Immature natural killer cell (primary cell): ENCODE measurements around the gene C2orf72. TPM values are rescaled to one million over a fixed set of nuclear protein-coding genes. Genes with fewer than 3 reads are reported as not detected.
"Not testable (repeated sequence)": the region's sequence is repeated elsewhere in the genome, so short reads cannot be mapped to it uniquely, and the experiment has no call there.

Source experiments
- DNase-seq, 3 donors: peaks; one replicate each; pipeline ENCODE4 v3.0.0; 2022; ENCODE audit warnings: mixed read lengths in 1 of 3
- H3K27ac Mint-ChIP-seq, 6 donors: one replicate each; pipeline ENCODE4 v1.8.0; 2020; ENCODE audit warnings: mixed read lengths in 6 of 6, mild to moderate bottlenecking in 5 of 6, inconsistent platforms in 4 of 6, moderate library complexity in 3 of 6
- H3K27me3 Mint-ChIP-seq, 3 donors: one replicate each; pipeline ENCODE4 v1.8.0; 2020 to 2021; ENCODE audit warnings: low read depth in 3 of 3, mild to moderate bottlenecking in 3 of 3, mixed read lengths in 3 of 3, moderate library complexity in 3 of 3, inconsistent platforms in 1 of 3
- H3K36me3 Mint-ChIP-seq, 3 donors: one replicate each; pipeline ENCODE4 v1.8.0; 2020; ENCODE audit warnings: mixed read lengths in 3 of 3, inconsistent platforms in 2 of 3, mild to moderate bottlenecking in 2 of 3
- H3K4me1 Mint-ChIP-seq, 2 donors: one replicate each; pipeline ENCODE4 v1.8.0; 2020; ENCODE audit warnings: inconsistent platforms in 2 of 2, mild to moderate bottlenecking in 2 of 2, mixed read lengths in 2 of 2, moderate library complexity in 1 of 2
- H3K4me3 Mint-ChIP-seq, 5 donors: one replicate each; pipeline ENCODE4 v1.8.0; 2020; ENCODE audit warnings: mild to moderate bottlenecking in 5 of 5, mixed read lengths in 5 of 5, inconsistent platforms in 3 of 5, moderate library complexity in 3 of 5
- H3K9me3 Mint-ChIP-seq, 6 donors: one replicate each; pipeline ENCODE4 v1.8.0; 2020; ENCODE audit warnings: mild to moderate bottlenecking in 6 of 6, mixed read lengths in 6 of 6, inconsistent platforms in 4 of 6, moderate library complexity in 3 of 6
- polyA plus RNA-seq, 3 donors: library from polyadenylated mRNA; unstranded; fragments of 300-500 nt; fragmentation: Illumina TruSeq; gene quantifications; one replicate each; pipeline ENCODE4 v1.2.3, GENCODE V29; 2021

C2orf72 gene
- polyA plus RNA-seq, 3 donors from 2014 or later = not detected

GRCh38 chr2:231004930-231005329, 32.4 kb upstream of the C2orf72 start:
- not testable (repeated sequence) for DNase-seq, H3K4me1 Mint-ChIP-seq, H3K4me3 Mint-ChIP-seq, H3K36me3 Mint-ChIP-seq, H3K9me3 Mint-ChIP-seq
- H3K27ac Mint-ChIP-seq = peak overlapping the region in 4 of 6 donors; percentile 36 to 79 (median 64)
- H3K27me3 Mint-ChIP-seq = peaks cover 10 to 20% (median 16%) of the 10 kb centered on the region in 3 donors

GRCh38 chr2:231007286-231008098, 29.8 kb upstream of the C2orf72 start:
- peaks cover 4 to 6% (median 6%) of the 10 kb centered on the region in 3 donors for H3K36me3 Mint-ChIP-seq
- H3K4me3 Mint-ChIP-seq = no peak overlapping the region
- H3K27ac Mint-ChIP-seq = no peak overlapping the region
- no peaks in the 10 kb centered on the region for H3K4me1 Mint-ChIP-seq
- DNase-seq = no peak
- H3K27me3 Mint-ChIP-seq = peaks cover 8 to 14% (median 9%) of the 10 kb centered on the region in 3 donors
- H3K9me3 Mint-ChIP-seq = peaks cover 0 to 8% (median 2%) of the 10 kb centered on the region in 6 donors

GRCh38 chr2:231008131-231008530, 29.2 kb upstream of the C2orf72 start:
- peaks cover 0 to 8% (median 2%) of the 10 kb centered on the region in 6 donors for H3K9me3 Mint-ChIP-seq
- H3K27me3 Mint-ChIP-seq = peaks cover 8 to 11% (median 10%) of the 10 kb centered on the region in 3 donors
- H3K27ac Mint-ChIP-seq = no peak overlapping the region
- peaks cover 4 to 6% (median 6%) of the 10 kb centered on the region in 3 donors for H3K36me3 Mint-ChIP-seq
- no peak overlapping the region for H3K4me3 Mint-ChIP-seq
- H3K4me1 Mint-ChIP-seq = no peaks in the 10 kb centered on the region
- DNase-seq = no peak

- H3K27me3 Mint-ChIP-seq = peaks cover 8 to 12% (median 11%) of the 10 kb centered on the region in 3 donors
- H3K4me1 Mint-ChIP-seq = no peaks in the 10 kb centered on the region
- peaks cover 0 to 8% (median 2%) of the 10 kb centered on the region in 6 donors for H3K9me3 Mint-ChIP-seq
- H3K27ac Mint-ChIP-seq = peak overlapping the region in 1 of 6 donors; percentile 26
- peaks cover 4 to 6% (median 6%) of the 10 kb centered on the region in 3 donors for H3K36me3 Mint-ChIP-seq
- no peak for DNase-seq
- no peak overlapping the region for H3K4me3 Mint-ChIP-seq
These were observed 27.9 kb upstream of the C2orf72 start for GRCh38 chr2:231009236-231009919.

- Mint-ChIP-seq H3K4me1 (no peaks in the 10 kb centered on the region), H3K27ac (no peak overlapping the region)
- no peak for DNase-seq
These were observed 27.1 kb upstream of the C2orf72 start for GRCh38 chr2:231010201-231010730.

GRCh38 chr2:231011526-231011925, 25.8 kb upstream of the C2orf72 start:
- H3K4me1 Mint-ChIP-seq = no peaks in the 10 kb centered on the region
- H3K4me3 Mint-ChIP-seq = no peak overlapping the region
- no peak for DNase-seq
- no peaks in the 10 kb centered on the region for H3K36me3 Mint-ChIP-seq
- peaks cover 6 to 13% (median 12%) of the 10 kb centered on the region in 3 donors for H3K27me3 Mint-ChIP-seq
- H3K9me3 Mint-ChIP-seq = peaks cover 0 to 2% (median 0%) of the 10 kb centered on the region in 6 donors
- H3K27ac Mint-ChIP-seq = peak overlapping the region in 1 of 6 donors; percentile 19

More at GRCh38 chr2:231010201-231010730, 27.1 kb upstream of the C2orf72 start:
- H3K9me3 Mint-ChIP-seq = peaks cover 0 to 5% (median 2%) of the 10 kb centered on the region in 6 donors
- H3K4me3 Mint-ChIP-seq = no peak overlapping the region
- H3K27me3 Mint-ChIP-seq = peaks cover 10 to 12% (median 11%) of the 10 kb centered on the region in 3 donors
- H3K36me3 Mint-ChIP-seq = peaks cover 3 to 5% (median 4%) of the 10 kb centered on the region in 3 donors

- H3K4me3 Mint-ChIP-seq = no peak overlapping the region
- H3K4me1 Mint-ChIP-seq = no peaks in the 10 kb centered on the region
- no peak for DNase-seq
- H3K27ac Mint-ChIP-seq = no peak overlapping the region
- no peaks in the 10 kb centered on the region for H3K9me3 Mint-ChIP-seq
- H3K36me3 Mint-ChIP-seq = no peaks in the 10 kb centered on the region
- H3K27me3 Mint-ChIP-seq = peaks cover 6 to 12% (median 8%) of the 10 kb centered on the region in 3 donors
These were observed 24.9 kb upstream of the C2orf72 start for GRCh38 chr2:231012463-231012862.

- no peak for DNase-seq
- no peak overlapping the region for H3K27ac Mint-ChIP-seq
- peaks cover 3 to 12% (median 9%) of the 10 kb centered on the region in 3 donors for H3K27me3 Mint-ChIP-seq
- H3K4me3 Mint-ChIP-seq = no peak overlapping the region
- no peaks in the 10 kb centered on the region for H3K36me3 Mint-ChIP-seq
- no peaks in the 10 kb centered on the region for H3K9me3 Mint-ChIP-seq
- no peaks in the 10 kb centered on the region for H3K4me1 Mint-ChIP-seq
These were observed 23.5 kb upstream of the C2orf72 start for GRCh38 chr2:231013820-231014219.

GRCh38 chr2:231015478-231015877, 21.8 kb upstream of the C2orf72 start:
- H3K4me3 Mint-ChIP-seq = no peak overlapping the region
- H3K27me3 Mint-ChIP-seq = peaks cover 3 to 14% (median 10%) of the 10 kb centered on the region in 3 donors
- no peaks in the 10 kb centered on the region for H3K9me3 Mint-ChIP-seq
- H3K36me3 Mint-ChIP-seq = peaks cover 0 to 5% (median 0%) of the 10 kb centered on the region in 3 donors
- no peak overlapping the region for H3K27ac Mint-ChIP-seq
- H3K4me1 Mint-ChIP-seq = no peaks in the 10 kb centered on the region
- DNase-seq = no peak

GRCh38 chr2:231015926-231016325, 21.4 kb upstream of the C2orf72 start:
- DNase-seq = no peak
- Mint-ChIP-seq H3K36me3 (peaks cover 0 to 5% (median 0%) of the 10 kb centered on the region in 3 donors), H3K27ac (no peak overlapping the region), H3K4me3 (no peak overlapping the region), H3K9me3 (no peaks in the 10 kb centered on the region), H3K4me1 (no peaks in the 10 kb centered on the region), H3K27me3 (peaks cover 3 to 14% (median 10%) of the 10 kb centered on the region in 3 donors)

- Mint-ChIP-seq H3K27ac (no peak overlapping the region), H3K4me1 (no peaks in the 10 kb centered on the region), H3K9me3 (no peaks in the 10 kb centered on the region), H3K4me3 (no peak overlapping the region), H3K36me3 (peaks cover 0 to 5% (median 0%) of the 10 kb centered on the region in 3 donors), H3K27me3 (peaks cover 3 to 14% (median 7%) of the 10 kb centered on the region in 3 donors)
- DNase-seq = no peak
These were observed 20.6 kb upstream of the C2orf72 start for GRCh38 chr2:231016566-231017230.

GRCh38 chr2:231017231-231017598, 20.1 kb upstream of the C2orf72 start:
- no peaks in the 10 kb centered on the region for H3K9me3 Mint-ChIP-seq
- H3K36me3 Mint-ChIP-seq = peaks cover 0 to 5% (median 0%) of the 10 kb centered on the region in 3 donors
- H3K27me3 Mint-ChIP-seq = peaks cover 3 to 14% (median 7%) of the 10 kb centered on the region in 3 donors
- no peak overlapping the region for H3K4me3 Mint-ChIP-seq
- H3K27ac Mint-ChIP-seq = no peak overlapping the region
- H3K4me1 Mint-ChIP-seq = no peaks in the 10 kb centered on the region
- DNase-seq = no peak

- Mint-ChIP-seq H3K9me3 (no peaks in the 10 kb centered on the region), H3K4me1 (no peaks in the 10 kb centered on the region), H3K4me3 (no peak overlapping the region), H3K27ac (no peak overlapping the region), H3K36me3 (peaks cover 0 to 5% (median 0%) of the 10 kb centered on the region in 3 donors), H3K27me3 (peaks cover 3 to 11% (median 10%) of the 10 kb centered on the region in 3 donors)
- no peak for DNase-seq
These were observed 19.1 kb upstream of the C2orf72 start for GRCh38 chr2:231018184-231018583.
